GM19467 (cell line): ENCODE results near the gene PALS2.

Experiments used
- ATAC-seq: cut with Tn5 transposase; IDR thresholded peaks from one replicate; pipeline ENCODE4 v1.9.1; 2021; ENCODE audit warnings: mild to moderate bottlenecking, moderate library complexity; ENCODE audit not compliant: unreplicated experiment

PALS2 gene

GRCh38 chr7:24572997-24573553, at the start of gene PALS2:
PALS2 (plus strand) TSS chr7:24573452; CDS start chr7:24623668, 50,216 bp downstream.
- ATAC-seq, result peak; percentile 42

- ATAC-seq, result no peak
Observed at GRCh38 chr7:24531255-24531654, 42.0 kb upstream of the PALS2 start.

GRCh38 chr7:24536682-24537081, 36.6 kb upstream of the PALS2 start:
- no peak for ATAC-seq

GRCh38 chr7:24540956-24541355, 32.3 kb upstream of the PALS2 start:
- ATAC-seq, result no peak

GRCh38 chr7:24545215-24545614, 28.0 kb upstream of the PALS2 start:
- no peak for ATAC-seq

- no peak for ATAC-seq
Observed at GRCh38 chr7:24548390-24548789, 24.9 kb upstream of the PALS2 start.

- ATAC-seq, result no peak
Observed at GRCh38 chr7:24549991-24550390, 23.3 kb upstream of the PALS2 start.

GRCh38 chr7:24555184-24555583, 18.1 kb upstream of the PALS2 start:
- no peak for ATAC-seq

- no peak for ATAC-seq
Observed at GRCh38 chr7:24555719-24556118, 17.5 kb upstream of the PALS2 start.

GRCh38 chr7:24560772-24561171, 12.5 kb upstream of the PALS2 start:
- ATAC-seq, result no peak

- ATAC-seq, result no peak
Observed at GRCh38 chr7:24566274-24566673, 7.0 kb upstream of the PALS2 start.

- no peak for ATAC-seq
Observed at GRCh38 chr7:24570983-24571382, 2.3 kb upstream of the PALS2 start.

- ATAC-seq, result no peak
Observed at GRCh38 chr7:24572016-24572392, 1.2 kb upstream of the PALS2 start.

- ATAC-seq, result no peak
Observed at GRCh38 chr7:24572393-24572996, 757 bp upstream of the PALS2 start.

GRCh38 chr7:24573554-24574338, 494 bp downstream of the PALS2 start:
- ATAC-seq, result peak; percentile 23

GRCh38 chr7:24574386-24574785, 1.1 kb downstream of the PALS2 start:
- no peak for ATAC-seq

- no peak for ATAC-seq
Observed at GRCh38 chr7:24574950-24575349, 1.7 kb downstream of the PALS2 start.

GRCh38 chr7:24576171-24577025, 3.1 kb downstream of the PALS2 start:
- ATAC-seq, result peak; percentile 30

GRCh38 chr7:24578052-24578451, 4.8 kb downstream of the PALS2 start:
- no peak for ATAC-seq

- no peak for ATAC-seq
Observed at GRCh38 chr7:24580283-24580946, 7.2 kb downstream of the PALS2 start.

- ATAC-seq, result no peak
Observed at GRCh38 chr7:24582166-24582565, 8.9 kb downstream of the PALS2 start.
